Measurements from ENCODE around the gene SREBF2. TPM values are rescaled to one million over a fixed set of nuclear protein-coding genes. Genes with fewer than 3 reads are reported as not detected.

The SREBF2 gene
- total and polyA plus RNA-seq, 2 donors (not counting 1 experiment from before 2014, with no cell fraction given): 116 to 287 TPM

DNA sequence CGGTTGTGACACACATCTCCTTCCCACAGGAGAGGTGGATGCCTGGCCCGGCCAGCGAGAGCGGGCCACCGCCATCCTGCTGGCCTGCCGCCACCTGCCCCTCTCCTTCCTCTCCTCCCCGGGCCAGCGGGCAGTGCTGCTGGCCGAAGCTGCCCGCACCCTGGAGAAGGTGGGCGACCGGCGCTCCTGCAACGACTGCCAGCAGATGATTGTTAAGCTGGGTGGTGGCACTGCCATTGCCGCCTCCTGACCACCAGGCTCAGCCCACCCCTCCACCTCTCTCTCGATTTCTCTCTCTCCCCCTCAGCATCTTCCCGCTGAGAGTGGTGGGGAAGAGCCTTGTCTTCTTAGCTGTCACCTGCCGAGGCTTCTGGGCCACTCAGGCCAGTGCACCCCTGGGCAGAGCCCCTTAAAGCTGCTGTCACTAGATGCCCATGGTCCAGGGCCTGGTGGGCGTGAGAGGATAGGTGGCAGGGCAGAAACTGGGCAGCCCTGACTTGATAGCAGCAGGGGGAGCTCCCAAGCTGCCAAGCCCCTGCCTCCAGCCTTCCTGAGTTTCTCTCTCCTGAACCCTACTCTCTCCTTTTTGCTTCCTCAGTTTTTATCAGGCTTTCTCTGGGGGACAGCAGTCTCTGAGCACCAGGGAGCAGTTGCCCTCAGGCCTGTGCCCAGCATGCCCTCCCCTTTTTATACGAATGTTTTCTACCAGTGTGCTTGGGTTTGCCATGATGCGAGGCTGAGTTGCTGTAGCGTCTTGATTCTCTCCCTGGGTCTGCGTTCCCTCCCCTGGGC, 72.7 kb downstream of the SREBF2 start:
- POLR2A ChIA-PET: interaction anchor here (0.9 to 1.4 kb wide), 5 partner anchors 12 to 41 kb away, joined by 3 read pairs; partner anchors contain the start of gene CENPM

More for the DNA sequence above, 72.7 kb downstream of the SREBF2 start:
- peaks cover 10% of the 10 kb centered on the region for H4K20me1 ChIP-seq (ENCODE audit: control insufficient read depth, insufficient read depth, low read length, poor library complexity, severe bottlenecking)
- H3K27ac Mint-ChIP-seq: peak overlapping the region; percentile 56
- no peaks in the 10 kb centered on the region for H3K27me3 Mint-ChIP-seq
- H2AFZ ChIP-seq (ENCODE audit: insufficient read depth, low read depth, low read length, poor library complexity, severe bottlenecking): no peak overlapping the region
- intact Hi-C loops (cut with micrococcal nuclease): loop anchor here (5.0 kb wide), 1 partner anchor 37 kb away; no protein-coding TSS in a partner anchor
- peaks cover 25 to 26% of the 10 kb centered on the region in 2 donors for H3K4me1 ChIP-seq (ENCODE audit: control insufficient read depth in 2 of 2, insufficient read depth in 2 of 2, low read length in 2 of 2)
- H3K4me2 ChIP-seq (replicated peaks; ENCODE audit: low read depth, low read length, poor library complexity, severe bottlenecking): no peak overlapping the region
- no peak overlapping the region for H3K4me3 ChIP-seq (ENCODE audit: control extremely low read depth in 1 of 5, extremely low read depth in 1 of 5, insufficient read depth in 1 of 5, low read depth in 2 of 5, low read length in 4 of 5)
- ATAC-seq (ENCODE audit: low read depth): no peak
- H3K9me3 Mint-ChIP-seq (ENCODE audit: insufficient read depth): no peaks in the 10 kb centered on the region
- no peak overlapping the region for H3K4me3 Mint-ChIP-seq
- CTCF ChIA-PET: interaction anchor here (4.2 kb wide), 1 partner anchor 35 kb away, joined by 16 read pairs; no protein-coding TSS in a partner anchor
- H3K9ac ChIP-seq (ENCODE audit: low read length): no peak overlapping the region
- H3K79me2 ChIP-seq (ENCODE audit: control insufficient read depth, insufficient read depth, low read length): no peaks in the 10 kb centered on the region
- no peak for DNase-seq
- no peak overlapping the region for H3K27ac ChIP-seq (ENCODE audit: low read length in 2 of 2)
- H3K4me1 Mint-ChIP-seq: peaks cover 24% of the 10 kb centered on the region
- peaks cover 0 to 8% (median 2%) of the 10 kb centered on the region in 4 experiments for H3K27me3 ChIP-seq (replicated peaks in 1 of 4; ENCODE audit: control extremely low read depth in 1 of 4, control insufficient read depth in 3 of 4, insufficient read depth in 4 of 4, low read length in 3 of 4)
- H3K9me3 ChIP-seq (ENCODE audit: control extremely low read depth in 1 of 3, control insufficient read depth in 2 of 3, insufficient read depth in 1 of 3, low read length in 2 of 3): no peaks in the 10 kb centered on the region
- H3K36me3 ChIP-seq (replicated peaks in 1 of 2; ENCODE audit: control extremely low read depth in 1 of 2, control insufficient read depth in 1 of 2, extremely low read depth in 1 of 2, insufficient read depth in 2 of 2, low read length in 1 of 2): peaks cover 0 to 55% of the 10 kb centered on the region in 2 experiments
- TF ChIP-seq, protein P1, sequence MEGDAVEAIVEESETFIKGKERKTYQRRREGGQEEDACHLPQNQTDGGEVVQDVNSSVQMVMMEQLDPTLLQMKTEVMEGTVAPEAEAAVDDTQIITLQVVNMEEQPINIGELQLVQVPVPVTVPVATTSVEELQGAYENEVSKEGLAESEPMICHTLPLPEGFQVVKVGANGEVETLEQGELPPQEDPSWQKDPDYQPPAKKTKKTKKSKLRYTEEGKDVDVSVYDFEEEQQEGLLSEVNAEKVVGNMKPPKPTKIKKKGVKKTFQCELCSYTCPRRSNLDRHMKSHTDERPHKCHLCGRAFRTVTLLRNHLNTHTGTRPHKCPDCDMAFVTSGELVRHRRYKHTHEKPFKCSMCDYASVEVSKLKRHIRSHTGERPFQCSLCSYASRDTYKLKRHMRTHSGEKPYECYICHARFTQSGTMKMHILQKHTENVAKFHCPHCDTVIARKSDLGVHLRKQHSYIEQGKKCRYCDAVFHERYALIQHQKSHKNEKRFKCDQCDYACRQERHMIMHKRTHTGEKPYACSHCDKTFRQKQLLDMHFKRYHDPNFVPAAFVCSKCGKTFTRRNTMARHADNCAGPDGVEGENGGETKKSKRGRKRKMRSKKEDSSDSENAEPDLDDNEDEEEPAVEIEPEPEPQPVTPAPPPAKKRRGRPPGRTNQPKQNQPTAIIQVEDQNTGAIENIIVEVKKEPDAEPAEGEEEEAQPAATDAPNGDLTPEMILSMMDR (IDR thresholded peaks at IDR 0.05): no peak
- TF ChIP-seq EZH2 (IDR thresholded peaks at IDR 0.05; ENCODE audit: borderline replicate concordance, insufficient read depth, low read depth, low read length, poor library complexity, severe bottlenecking): no peak
- 93% methylated on average over 18 of the region's 23 CpGs for WGBS (ENCODE audit: insufficient coverage)
